Hippocampal formation (tissue), 2 donors: ENCODE results near the gene FSTL4.

Source experiments
- DNase-seq, 2 donors: peaks; one replicate each; lab custom pipeline; 2025; lab: John Stamatoyannopoulos, UW

FSTL4 gene

GRCh38 chr5:133321833-133322420 is 290.4 kb downstream of the FSTL4 start:
- DNase-seq: no peak

GRCh38 chr5:133321286-133321832 is 291.0 kb downstream of the FSTL4 start:
- no peak for DNase-seq

GRCh38 chr5:133319905-133320520 is 292.3 kb downstream of the FSTL4 start:
- DNase-seq: no peak

- no peak for DNase-seq
Observed at GRCh38 chr5:133319244-133319643, 293.1 kb downstream of the FSTL4 start.

- DNase-seq: no peak
Observed at GRCh38 chr5:133317558-133317957, 294.8 kb downstream of the FSTL4 start.

- DNase-seq: no peak
Observed at GRCh38 chr5:133316346-133317343, 295.7 kb downstream of the FSTL4 start.

GRCh38 chr5:133314086-133314485 is 298.3 kb downstream of the FSTL4 start:
- no peak for DNase-seq

DNA sequence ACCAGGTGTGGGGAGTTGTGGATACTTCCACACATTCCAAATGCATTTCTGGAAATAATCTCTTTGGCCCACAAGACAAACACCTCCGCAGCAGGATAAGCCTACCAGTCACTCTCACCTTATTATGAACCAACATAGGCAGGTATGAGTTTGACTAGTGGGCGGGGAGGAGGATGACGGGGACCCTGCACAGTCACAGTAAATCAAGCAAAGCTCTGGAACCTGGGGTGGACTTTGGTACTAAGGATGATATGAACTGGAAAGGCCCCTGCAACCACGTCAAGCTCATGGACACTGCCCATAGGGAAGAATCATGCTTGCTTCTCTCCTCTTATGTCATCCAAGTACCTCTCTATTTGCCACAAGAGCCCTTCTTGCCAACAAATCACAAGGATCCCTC is 301.2 kb downstream of the FSTL4 start:
- DNase-seq: no peak

GRCh38 chr5:133309984-133310621 is 302.2 kb downstream of the FSTL4 start:
- no peak for DNase-seq

DNA sequence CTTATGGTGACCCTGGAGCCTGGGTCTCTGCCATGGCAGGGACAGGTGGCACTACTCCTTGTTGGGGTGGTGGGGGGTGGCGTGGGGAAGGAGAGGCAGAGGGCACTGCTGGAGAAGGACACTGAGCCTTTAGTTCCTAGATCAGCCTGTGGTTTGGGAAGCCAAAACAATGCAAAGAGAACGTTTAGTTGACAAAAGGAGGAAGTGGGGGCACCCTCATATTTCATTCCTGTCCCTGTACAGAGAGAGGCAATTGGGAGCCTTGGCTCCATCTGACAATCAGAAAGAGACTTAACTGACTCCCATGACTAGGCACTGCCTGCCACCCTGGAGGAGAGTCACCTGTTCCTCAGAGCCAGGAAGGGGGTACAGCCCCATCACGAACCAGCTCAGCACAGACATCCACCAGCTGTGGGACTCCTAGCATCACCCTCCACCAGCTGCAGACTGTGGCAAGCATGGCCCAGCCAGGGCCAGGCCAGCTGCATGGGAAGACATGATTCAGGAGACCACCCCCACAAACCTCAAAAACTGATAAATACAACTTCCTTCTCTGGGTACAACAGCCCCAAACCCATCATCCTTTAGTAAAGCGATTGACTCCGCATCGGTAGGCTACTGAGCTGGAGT is 303.1 kb downstream of the FSTL4 start:
- DNase-seq: no peak

GRCh38 chr5:133307275-133307674 is 305.1 kb downstream of the FSTL4 start:
- no peak for DNase-seq

DNA sequence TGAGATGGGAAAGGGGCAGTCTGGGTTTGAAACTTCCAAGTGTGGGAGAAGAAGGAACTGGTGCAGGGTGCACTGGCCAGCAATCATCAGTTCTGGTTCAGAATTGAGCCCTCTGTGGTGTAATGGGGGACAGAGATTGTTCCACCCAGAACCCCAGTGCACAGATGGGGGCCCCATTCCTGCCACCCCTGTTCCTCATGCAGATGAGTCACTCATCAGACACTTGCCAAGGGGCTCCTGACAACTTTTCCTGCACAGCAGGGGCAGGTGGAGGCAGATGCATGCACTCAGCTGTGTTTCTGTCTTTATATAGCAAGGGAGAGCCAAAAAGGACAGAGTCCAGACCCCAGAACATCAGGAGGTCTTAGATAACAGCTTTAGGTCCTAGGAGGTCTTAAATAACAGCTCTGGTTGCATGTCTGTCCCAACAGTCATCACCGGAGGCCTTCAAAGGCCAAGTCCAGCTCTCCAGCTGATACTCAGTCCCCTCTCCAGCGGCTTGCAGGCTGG is 307.6 kb downstream of the FSTL4 start:
- DNase-seq: no peak

DNA sequence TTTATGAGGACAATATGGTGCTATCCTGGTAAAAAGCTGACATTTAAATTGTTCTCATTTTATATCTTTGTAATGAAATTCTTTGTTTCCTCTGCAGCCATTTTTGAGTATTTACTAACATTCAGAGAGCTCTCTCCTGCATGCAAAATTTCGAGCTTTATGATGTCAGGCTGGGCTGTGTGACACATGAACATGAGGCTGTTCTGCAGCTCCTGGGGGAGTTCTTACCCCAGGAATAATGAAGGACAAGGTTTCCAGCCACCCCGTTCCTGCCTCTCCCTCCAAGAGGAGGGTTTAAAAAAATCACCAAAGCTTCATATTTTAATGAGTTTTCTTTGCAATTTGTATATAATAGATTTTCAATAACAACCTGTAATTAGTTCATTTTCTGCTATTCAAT is 308.2 kb downstream of the FSTL4 start:
- no peak for DNase-seq

GRCh38 chr5:133303298-133303697 is 309.0 kb downstream of the FSTL4 start:
- DNase-seq: no peak

- DNase-seq: no peak
Observed at GRCh38 chr5:133299728-133300127, 312.6 kb downstream of the FSTL4 start.

DNA sequence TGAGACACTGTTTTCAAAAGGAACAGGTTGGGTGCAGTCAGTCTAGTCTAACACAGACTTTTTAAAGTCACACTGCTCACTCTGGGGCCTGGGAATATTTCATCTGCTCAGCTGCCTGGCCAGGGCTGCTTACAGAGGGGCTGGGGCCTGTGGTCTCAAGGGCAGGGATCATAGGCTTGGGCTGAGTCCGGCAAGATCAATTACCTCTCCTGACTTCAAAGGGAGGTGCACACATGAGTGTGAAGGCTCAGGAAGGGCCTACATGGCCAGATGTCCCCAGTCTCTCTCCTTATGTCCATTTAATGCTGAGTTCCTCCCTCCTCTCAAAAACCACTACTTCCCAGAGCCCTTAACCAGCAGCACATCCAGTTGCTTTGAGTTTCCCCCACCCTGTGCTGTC is 313.3 kb downstream of the FSTL4 start:
- DNase-seq: no peak

GRCh38 chr5:133298447-133298846 is 313.9 kb downstream of the FSTL4 start:
- no peak for DNase-seq

- DNase-seq: no peak
Observed at GRCh38 chr5:133297293-133297692, 315.0 kb downstream of the FSTL4 start.

DNA sequence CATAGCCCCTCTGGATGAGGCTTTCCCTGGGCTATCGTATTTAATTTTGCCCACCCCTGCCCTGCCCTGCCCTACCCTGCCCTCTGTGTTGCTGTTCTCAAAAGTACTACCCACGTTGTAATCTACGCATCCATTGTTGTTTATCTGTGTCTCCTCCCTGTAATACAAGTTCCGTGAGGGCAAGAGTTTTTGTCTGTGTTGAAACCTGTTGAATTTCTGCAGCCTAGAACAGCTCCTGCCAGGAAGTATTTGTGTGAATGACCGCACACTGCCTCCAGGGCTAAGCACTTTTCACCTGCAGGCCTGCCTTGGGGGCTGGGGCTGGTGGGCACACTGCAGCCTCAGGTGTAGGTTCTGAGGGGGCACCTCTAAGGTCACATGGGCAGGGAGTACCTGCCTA is 315.7 kb downstream of the FSTL4 start:
- DNase-seq: no peak

DNA sequence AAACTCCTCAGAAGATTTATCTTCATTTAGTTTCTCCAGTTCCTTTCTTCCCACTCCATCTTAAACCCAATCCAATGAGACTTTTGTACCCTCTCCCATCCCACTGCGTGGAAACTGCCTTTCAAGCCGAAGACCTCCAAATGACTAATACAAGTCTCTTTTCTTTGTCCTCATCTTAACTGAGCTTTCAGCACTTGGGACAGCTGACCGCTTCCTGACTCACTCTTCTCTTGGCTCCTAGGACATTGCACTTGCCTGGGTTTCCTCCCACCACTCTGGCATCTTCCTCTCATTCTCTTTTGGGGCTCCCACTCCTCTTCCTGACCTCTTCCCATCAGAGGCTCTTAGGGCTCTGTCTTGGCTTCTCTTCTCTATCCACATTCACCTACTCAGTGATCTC is 316.8 kb downstream of the FSTL4 start:
- DNase-seq: no peak

DNA sequence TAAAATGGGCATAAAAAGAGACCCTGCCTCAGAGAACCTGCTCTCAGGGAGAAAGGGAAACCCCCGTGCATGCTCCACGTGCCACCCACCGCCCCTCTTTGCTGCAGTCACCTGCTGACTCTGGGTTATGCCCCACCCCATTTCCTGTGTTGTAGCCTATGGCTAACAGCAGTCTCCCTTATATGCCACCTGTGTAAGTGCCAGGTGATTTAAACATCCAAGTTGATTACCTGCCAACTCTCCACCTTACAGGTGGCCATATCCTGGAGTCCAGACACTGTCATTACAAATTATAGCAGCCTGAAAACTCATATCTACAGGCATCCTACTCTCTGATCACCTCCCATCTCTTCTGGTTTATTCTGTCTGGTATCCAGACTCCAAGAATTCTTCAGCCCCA is 318.0 kb downstream of the FSTL4 start:
- DNase-seq: no peak
